Measurements from ENCODE around the gene KCNC3. TPM values are rescaled to one million over a fixed set of nuclear protein-coding genes. Genes with fewer than 3 reads are reported as not detected.

Gene KCNC3
- total RNA-seq, 1 donor from 2014 or later = 8.6 TPM

DNA sequence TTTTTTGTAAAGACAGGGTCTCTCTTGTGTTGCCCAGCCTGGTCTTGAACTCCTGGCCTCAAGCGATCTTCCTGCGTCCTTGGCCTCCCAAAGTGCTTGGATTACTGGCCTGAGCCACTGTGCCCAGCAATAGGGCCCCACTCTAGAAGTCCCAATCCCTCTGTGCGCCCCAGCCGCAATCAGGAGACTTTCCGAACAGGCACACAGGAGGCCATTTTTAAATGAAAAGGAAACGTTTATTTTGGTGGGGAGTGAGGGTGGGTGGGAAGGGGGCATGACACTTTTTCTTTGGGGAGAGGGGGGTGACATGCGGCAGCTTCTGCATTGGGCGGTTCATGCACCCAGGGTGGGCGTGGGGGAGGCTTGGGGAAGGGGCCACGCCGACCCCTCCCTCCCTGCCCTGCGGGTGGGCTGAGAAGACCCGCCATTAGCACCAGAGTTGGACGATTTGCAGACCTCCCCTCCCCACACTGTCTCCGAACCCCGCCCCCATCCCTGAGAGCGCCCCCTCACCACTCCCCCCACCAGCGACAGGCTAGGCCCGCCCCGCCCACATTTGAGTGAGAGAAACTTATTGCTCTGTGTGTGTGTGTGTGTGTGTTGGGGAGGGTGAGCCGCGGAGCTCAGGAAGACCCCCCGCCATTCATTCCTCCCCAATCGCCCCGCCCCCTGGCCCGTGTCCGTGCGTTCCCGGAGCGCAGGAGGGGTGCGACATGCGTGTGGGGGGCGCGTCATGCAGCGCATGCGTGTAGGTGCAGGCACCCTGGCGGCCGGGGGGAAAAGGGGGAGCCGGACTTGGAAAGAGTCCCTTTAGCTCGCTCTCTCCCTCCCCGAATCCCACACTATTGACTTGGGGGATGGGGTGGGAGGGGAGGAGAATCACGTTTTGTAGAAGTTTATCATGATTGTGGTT is 17.2 kb downstream of the KCNC3 start:
- no peak for DNase-seq (ENCODE audit: low spot score)

- no peak for DNase-seq (ENCODE audit: low spot score)
Measured at GRCh38 chr19:50310759-50311465, 18.3 kb downstream of the KCNC3 start.

DNA sequence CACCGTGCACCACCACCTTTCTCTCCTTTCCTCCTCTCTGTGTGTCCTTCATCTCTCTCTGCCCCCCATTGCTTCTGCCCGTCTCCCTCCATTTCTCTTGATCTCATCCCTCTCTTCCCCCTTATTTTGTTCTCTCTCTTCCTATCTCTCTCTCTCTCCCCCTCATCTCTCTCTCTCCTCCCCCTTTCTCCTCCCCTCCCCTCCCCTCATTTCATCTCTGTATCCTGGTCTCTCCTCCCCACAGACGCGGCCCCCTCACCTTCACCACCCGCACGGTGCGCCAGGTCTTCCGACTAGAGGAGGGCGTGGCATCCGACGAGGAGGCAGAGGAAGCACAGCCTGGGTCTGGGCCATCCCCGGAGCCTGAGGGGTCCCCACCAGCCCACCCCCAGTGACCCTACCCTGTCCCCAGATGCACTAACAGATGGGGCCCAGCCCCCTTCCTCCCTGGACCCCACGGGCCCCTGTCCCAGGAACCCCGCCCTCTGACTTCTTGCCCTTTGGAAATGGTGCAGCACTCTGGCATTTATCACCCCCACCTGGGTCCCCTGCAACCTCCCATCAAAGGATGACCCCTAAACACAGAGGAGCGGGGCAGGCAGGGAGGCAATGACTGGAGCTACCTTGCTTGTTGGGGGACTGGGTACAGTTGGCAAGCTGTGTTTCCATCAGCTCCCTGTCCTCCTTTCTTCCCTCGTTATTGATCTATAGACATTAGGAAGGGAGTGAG is 19.6 kb downstream of the KCNC3 start:
- DNase-seq (ENCODE audit: low spot score) = no peak

DNA sequence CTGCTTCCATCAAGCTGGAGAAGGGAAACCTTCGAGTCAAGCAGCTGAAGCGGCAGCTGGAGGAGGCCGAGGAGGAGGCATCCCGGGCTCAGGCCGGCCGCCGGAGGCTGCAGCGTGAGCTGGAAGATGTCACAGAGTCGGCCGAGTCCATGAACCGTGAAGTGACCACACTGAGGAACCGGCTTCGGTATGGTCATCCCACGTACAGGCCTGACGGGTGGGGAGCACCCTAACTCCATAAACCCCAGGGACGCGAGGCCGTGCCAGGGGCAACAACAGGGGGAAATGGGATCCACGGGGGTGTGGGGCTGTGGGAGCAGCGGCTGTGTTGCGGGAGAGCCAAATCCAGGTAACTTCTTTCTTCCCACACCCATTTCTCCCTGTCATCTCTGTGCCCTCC is 20.2 kb downstream of the KCNC3 start:
- no peak for DNase-seq (ENCODE audit: low spot score)

DNA sequence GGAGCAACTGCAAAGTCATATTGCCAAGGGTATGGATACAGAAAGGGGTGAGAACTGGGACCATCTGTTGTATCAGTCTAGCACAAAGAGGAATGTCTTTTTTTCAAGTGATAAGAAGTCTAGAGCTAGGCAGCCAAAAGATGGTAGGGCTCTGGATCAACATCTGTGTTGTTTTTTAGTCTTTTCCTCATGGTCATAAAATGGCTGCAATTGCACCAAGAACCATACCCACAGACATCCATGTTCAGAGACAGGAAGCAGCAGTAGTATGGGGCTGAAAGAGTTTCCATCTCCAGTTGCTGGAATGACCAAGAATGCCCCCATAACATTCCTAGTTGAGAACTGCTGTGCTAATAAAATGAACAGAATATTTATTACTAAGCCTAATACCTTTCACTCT is 25.6 kb downstream of the KCNC3 start:
- DNase-seq (ENCODE audit: low spot score) = no peak

DNA sequence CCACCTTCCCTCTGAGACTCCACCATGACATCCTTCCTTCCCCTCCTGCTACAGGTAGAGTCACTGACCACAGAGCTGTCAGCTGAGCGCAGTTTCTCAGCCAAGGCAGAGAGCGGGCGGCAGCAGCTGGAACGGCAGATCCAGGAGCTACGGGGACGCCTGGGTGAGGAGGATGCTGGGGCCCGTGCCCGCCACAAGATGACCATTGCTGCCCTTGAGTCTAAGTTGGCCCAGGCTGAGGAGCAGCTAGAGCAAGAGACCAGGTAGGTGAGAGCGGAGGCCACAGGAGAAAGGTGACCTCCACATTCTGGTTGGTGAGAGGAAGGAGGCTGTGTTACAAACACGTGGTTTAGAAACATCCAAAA is 27.6 kb downstream of the KCNC3 start:
- DNase-seq (ENCODE audit: low spot score) = no peak

- DNase-seq (ENCODE audit: low spot score) = no peak
Measured at GRCh38 chr19:50300814-50301606, 28.2 kb downstream of the KCNC3 start.

GRCh38 chr19:50300051-50300450 is 29.1 kb downstream of the KCNC3 start:
- no peak for DNase-seq (ENCODE audit: low spot score)

- DNase-seq (ENCODE audit: low spot score) = no peak
Measured at GRCh38 chr19:50293263-50294004, 35.7 kb downstream of the KCNC3 start.

DNA sequence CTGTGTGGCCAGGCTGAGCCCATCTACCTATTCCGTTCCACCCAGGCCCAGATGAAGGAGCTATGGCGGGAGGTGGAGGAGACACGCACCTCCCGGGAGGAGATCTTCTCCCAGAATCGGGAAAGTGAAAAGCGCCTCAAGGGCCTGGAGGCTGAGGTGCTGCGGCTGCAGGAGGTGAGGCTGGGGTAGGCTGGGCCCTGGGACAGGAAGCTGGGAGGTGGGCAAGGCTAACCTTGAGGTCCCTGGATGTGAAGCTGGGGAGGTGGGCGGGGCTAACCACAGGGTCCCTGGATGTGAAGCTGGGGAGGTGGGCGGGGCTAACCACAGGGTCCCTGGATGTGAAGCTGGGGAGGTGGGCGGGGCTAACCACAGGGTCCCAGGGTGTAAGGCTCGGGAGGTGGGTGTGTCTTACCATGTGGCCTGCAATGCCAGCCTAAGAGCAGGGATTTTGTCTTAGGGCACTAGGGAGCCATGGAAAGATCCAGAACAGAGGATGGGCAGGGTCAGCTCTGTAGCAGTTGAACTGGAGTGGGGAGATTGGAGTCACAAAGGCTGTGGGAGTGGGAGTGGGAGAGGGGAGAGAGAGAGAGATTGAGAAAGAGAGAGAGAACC is 36.9 kb downstream of the KCNC3 start:
- no peak for DNase-seq (ENCODE audit: low spot score)

DNA sequence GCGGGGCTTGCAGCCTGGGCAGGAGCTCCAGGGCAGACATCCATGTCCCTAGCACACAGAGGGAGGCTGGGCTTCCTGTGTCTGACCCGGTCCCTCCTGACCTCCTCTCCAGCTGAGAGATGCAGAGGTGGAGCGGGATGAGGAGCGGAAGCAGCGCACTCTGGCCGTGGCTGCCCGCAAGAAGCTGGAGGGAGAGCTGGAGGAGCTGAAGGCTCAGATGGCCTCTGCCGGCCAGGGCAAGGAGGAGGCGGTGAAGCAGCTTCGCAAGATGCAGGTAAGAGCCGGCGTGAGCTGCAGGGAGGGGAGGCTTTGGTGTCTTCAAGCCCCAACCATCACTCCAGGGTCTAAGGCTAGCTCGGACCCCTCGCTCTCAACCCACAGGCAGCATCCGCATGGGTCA is 38.4 kb downstream of the KCNC3 start:
- DNase-seq (ENCODE audit: low spot score) = no peak

DNA sequence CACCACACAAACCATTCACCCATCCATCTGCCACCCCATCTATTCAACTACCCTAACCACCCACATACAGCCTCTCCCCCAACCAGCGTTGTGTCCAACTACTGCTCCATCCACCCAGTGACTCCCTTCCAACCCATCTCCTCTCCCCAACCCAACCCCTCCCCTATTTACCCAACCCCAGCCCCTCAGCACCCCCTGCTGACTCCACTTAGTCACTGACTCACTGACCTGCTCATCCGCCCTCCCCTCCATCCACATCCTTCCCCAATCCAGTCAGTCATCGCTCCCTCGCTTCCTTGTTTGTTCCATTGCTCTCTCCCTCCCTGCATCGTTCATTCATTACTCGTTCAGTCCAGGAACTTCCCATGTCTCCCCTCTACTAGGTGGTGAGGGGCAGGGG is 39.2 kb downstream of the KCNC3 start:
- DNase-seq (ENCODE audit: low spot score) = no peak

GRCh38 chr19:50288954-50289353 is 40.2 kb downstream of the KCNC3 start:
- DNase-seq (ENCODE audit: low spot score) = no peak

- no peak for DNase-seq (ENCODE audit: low spot score)
Measured at GRCh38 chr19:50287331-50287730, 41.8 kb downstream of the KCNC3 start.

DNA sequence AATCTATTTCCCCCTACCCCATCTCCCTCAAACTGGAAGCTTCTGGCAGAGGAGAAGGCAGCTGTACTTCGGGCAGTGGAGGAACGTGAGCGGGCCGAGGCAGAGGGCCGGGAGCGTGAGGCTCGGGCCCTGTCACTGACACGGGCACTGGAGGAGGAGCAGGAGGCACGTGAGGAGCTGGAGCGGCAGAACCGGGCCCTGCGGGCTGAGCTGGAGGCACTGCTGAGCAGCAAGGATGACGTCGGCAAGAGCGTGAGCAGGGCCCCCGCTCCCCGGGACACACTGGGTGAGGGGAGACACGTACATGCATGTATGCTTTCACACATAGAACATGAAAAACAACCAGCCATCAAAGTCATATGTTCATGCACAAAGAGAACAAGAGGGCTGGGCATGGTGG is 42.7 kb downstream of the KCNC3 start:
- DNase-seq (ENCODE audit: low spot score) = no peak

- DNase-seq (ENCODE audit: low spot score) = no peak
Measured at GRCh38 chr19:50285833-50286232, 43.3 kb downstream of the KCNC3 start.

DNA sequence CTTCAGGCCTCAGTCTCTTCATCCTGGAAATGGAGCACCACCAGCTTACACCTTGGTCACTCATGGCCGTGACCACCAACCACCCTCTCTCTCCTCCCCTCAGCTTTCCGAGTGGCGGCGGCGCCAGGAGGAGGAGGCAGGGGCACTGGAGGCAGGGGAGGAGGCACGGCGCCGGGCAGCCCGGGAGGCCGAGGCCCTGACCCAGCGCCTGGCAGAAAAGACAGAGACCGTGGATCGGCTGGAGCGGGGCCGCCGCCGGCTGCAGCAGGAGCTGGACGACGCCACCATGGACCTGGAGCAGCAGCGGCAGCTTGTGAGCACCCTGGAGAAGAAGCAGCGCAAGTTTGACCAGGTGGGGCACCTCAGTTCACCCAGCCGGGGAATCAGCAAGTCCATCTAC is 47.7 kb downstream of the KCNC3 start:
- DNase-seq (ENCODE audit: low spot score) = no peak

DNA sequence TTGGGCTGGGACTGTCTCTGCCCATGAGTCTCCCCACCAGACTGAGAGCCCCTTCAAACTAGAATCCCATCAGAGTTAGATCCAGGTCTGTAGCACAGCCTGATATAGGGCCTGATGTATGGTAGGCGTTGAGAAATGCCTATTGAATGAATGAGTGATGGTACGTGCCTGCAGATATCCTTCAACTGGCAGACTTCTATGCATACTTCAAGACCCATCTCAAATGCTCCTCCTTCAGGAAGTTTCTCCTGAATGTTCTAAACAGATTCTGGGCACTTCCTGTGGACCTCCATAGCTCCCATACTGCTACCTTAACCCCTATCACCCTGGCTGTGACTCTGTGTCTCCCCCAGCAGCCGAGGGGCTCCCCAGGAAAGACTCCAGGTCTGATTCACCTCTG is 48.2 kb downstream of the KCNC3 start:
- DNase-seq (ENCODE audit: low spot score) = no peak

DNA sequence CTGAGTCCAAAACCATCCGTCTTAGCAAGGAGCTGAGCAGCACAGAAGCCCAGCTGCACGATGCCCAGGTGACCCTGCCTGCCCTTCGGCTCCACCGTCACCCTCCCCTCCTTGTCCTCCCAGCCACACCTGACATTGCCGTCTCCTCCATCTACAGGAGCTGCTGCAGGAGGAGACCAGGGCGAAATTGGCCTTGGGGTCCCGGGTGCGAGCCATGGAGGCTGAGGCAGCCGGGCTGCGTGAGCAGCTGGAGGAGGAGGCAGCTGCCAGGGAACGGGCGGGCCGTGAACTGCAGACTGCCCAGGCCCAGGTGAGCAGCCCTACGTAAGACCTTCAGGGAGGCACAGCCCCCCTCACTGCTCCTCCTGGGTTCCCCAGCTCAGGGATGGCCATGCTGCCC is 49.1 kb downstream of the KCNC3 start:
- no peak for DNase-seq (ENCODE audit: low spot score)

DNA sequence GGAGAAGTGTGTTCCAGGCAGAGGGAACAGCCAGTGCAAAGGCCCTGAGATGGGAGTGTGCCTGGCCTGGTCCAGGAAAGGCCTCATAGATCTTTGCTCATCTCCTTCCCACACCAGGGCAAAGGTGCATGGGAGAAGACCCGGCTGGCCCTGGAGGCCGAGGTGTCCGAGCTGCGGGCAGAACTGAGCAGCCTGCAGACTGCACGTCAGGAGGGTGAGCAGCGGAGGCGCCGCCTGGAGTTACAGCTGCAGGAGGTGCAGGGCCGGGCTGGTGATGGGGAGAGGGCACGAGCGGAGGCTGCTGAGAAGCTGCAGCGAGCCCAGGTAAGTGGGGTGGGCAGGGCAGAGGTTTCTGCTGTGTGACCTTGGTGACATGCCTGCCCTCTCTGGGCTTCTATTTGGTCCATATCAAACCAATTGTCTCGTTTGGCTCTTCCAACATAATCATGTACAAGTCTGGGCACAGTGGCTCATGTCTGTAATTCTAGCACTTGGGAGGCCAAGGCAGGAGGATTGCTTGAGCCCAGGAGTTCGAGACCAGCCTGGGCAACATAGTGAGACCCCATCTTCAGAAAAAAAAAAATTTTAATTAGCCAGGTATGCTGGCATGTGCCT is 51.1 kb downstream of the KCNC3 start:
- DNase-seq (ENCODE audit: low spot score) = no peak
